Measurements from ENCODE around the gene KLHDC4. TPM values are rescaled to one million over a fixed set of nuclear protein-coding genes. Genes with fewer than 3 reads are reported as not detected.
A peak's percentile ranks its signal among the peaks of the same experiment; 100 is the strongest.
"Not testable (repeated sequence)": the region's sequence is repeated elsewhere in the genome, so short reads cannot be mapped to it uniquely, and the experiment has no call there.

KLHDC4 gene
- total RNA-seq, 2 donors from 2014 or later: 71.0 to 188 TPM

- Mint-ChIP-seq H3K9me3 (no peaks in the 10 kb centered on the region), H3K27me3 (no peaks in the 10 kb centered on the region), H3K4me3 (no peak overlapping the region), H3K27ac (no peak overlapping the region), H3K4me1 (ENCODE audit: low read depth in 2 of 2) (peaks cover 0 to 3% of the 10 kb centered on the region in 2 donors), H3K36me3 (no peaks in the 10 kb centered on the region)
- ATAC-seq (no peak), DNase-seq (ENCODE audit: low spot score) (no peak)
Measured at GRCh38 chr16:87689956-87690465, 75.8 kb downstream of the KLHDC4 start.

- H3K4me3 Mint-ChIP-seq: no peak overlapping the region
- H3K27ac Mint-ChIP-seq: no peak overlapping the region
- no peaks in the 10 kb centered on the region for H3K36me3 Mint-ChIP-seq
- no peak for ATAC-seq
- H3K27me3 Mint-ChIP-seq: no peaks in the 10 kb centered on the region
- no peaks in the 10 kb centered on the region for H3K9me3 Mint-ChIP-seq
- peaks cover 0 to 3% of the 10 kb centered on the region in 2 donors for H3K4me1 Mint-ChIP-seq (ENCODE audit: low read depth in 2 of 2)
- no peak for DNase-seq (ENCODE audit: low spot score)
Measured at GRCh38 chr16:87688876-87689815, 76.6 kb downstream of the KLHDC4 start.

- Mint-ChIP-seq H3K27me3 (no peaks in the 10 kb centered on the region), H3K4me3 (no peak overlapping the region), H3K36me3 (no peaks in the 10 kb centered on the region), H3K4me1 (ENCODE audit: low read depth in 2 of 2) (peaks cover 0 to 3% of the 10 kb centered on the region in 2 donors), H3K9me3 (no peaks in the 10 kb centered on the region), H3K27ac (no peak overlapping the region)
- no peak for ATAC-seq
- no peak for DNase-seq (ENCODE audit: low spot score)
Measured at GRCh38 chr16:87687998-87688529, 77.7 kb downstream of the KLHDC4 start.

GRCh38 chr16:87687126-87687910 lies 78.5 kb downstream of the KLHDC4 start:
- no peak for ATAC-seq
- H3K4me1 Mint-ChIP-seq (ENCODE audit: low read depth in 2 of 2): peaks cover under 1 to 5% of the 10 kb centered on the region in 2 donors
- DNase-seq (ENCODE audit: low spot score): no peak
- no peak overlapping the region for H3K4me3 Mint-ChIP-seq
- H3K27ac Mint-ChIP-seq: no peak overlapping the region
- no peaks in the 10 kb centered on the region for H3K9me3 Mint-ChIP-seq
- no peaks in the 10 kb centered on the region for H3K36me3 Mint-ChIP-seq
- no peaks in the 10 kb centered on the region for H3K27me3 Mint-ChIP-seq

GRCh38 chr16:87686697-87687096 lies 79.1 kb downstream of the KLHDC4 start:
- ATAC-seq: no peak
- Mint-ChIP-seq H3K27me3 (no peaks in the 10 kb centered on the region), H3K27ac (no peak overlapping the region), H3K4me1 (ENCODE audit: low read depth in 2 of 2) (peaks cover 5 to 9% of the 10 kb centered on the region in 2 donors), H3K36me3 (no peaks in the 10 kb centered on the region), H3K9me3 (no peaks in the 10 kb centered on the region), H3K4me3 (no peak overlapping the region)
- DNase-seq (ENCODE audit: low spot score): no peak

- H3K4me1 Mint-ChIP-seq (ENCODE audit: low read depth in 2 of 2): peaks cover 9 to 10% of the 10 kb centered on the region in 2 donors
- no peaks in the 10 kb centered on the region for H3K27me3 Mint-ChIP-seq
- H3K36me3 Mint-ChIP-seq: no peaks in the 10 kb centered on the region
- H3K9me3 Mint-ChIP-seq: no peaks in the 10 kb centered on the region
- H3K4me3 Mint-ChIP-seq: no peak overlapping the region
- no peak overlapping the region for H3K27ac Mint-ChIP-seq
- ATAC-seq: no peak
- no peak for DNase-seq (ENCODE audit: low spot score)
Measured at GRCh38 chr16:87685766-87686165, 80.0 kb downstream of the KLHDC4 start.

GRCh38 chr16:87685405-87685755 lies 80.4 kb downstream of the KLHDC4 start:
- peaks cover 12 to 13% of the 10 kb centered on the region in 2 donors for H3K4me1 Mint-ChIP-seq (ENCODE audit: low read depth in 2 of 2)
- H3K36me3 Mint-ChIP-seq: no peaks in the 10 kb centered on the region
- H3K27ac Mint-ChIP-seq: no peak overlapping the region
- ATAC-seq: no peak
- H3K9me3 Mint-ChIP-seq: no peaks in the 10 kb centered on the region
- H3K27me3 Mint-ChIP-seq: no peaks in the 10 kb centered on the region
- H3K4me3 Mint-ChIP-seq: no peak overlapping the region
- no peak for DNase-seq (ENCODE audit: low spot score)

GRCh38 chr16:87684711-87685404 lies 80.9 kb downstream of the KLHDC4 start:
- Mint-ChIP-seq H3K4me1 (ENCODE audit: low read depth in 2 of 2) (peaks cover 12 to 13% of the 10 kb centered on the region in 2 donors), H3K27ac (no peak overlapping the region), H3K27me3 (no peaks in the 10 kb centered on the region), H3K4me3 (no peak overlapping the region), H3K36me3 (no peaks in the 10 kb centered on the region), H3K9me3 (no peaks in the 10 kb centered on the region)
- ATAC-seq: no peak
- no peak for DNase-seq (ENCODE audit: low spot score)

- no peak overlapping the region for H3K27ac Mint-ChIP-seq
- H3K4me1 Mint-ChIP-seq (ENCODE audit: low read depth in 2 of 2): peaks cover 12 to 13% of the 10 kb centered on the region in 2 donors
- H3K36me3 Mint-ChIP-seq: no peaks in the 10 kb centered on the region
- no peak overlapping the region for H3K4me3 Mint-ChIP-seq
- DNase-seq (ENCODE audit: low spot score): no peak
- no peak for ATAC-seq
- H3K9me3 Mint-ChIP-seq: no peaks in the 10 kb centered on the region
- no peaks in the 10 kb centered on the region for H3K27me3 Mint-ChIP-seq
Measured at GRCh38 chr16:87684106-87684677, 81.6 kb downstream of the KLHDC4 start.

GRCh38 chr16:87682852-87683399 lies 82.9 kb downstream of the KLHDC4 start:
- H3K4me1 Mint-ChIP-seq (ENCODE audit: low read depth in 2 of 2): peaks cover 12 to 13% of the 10 kb centered on the region in 2 donors
- H3K27ac Mint-ChIP-seq: no peak overlapping the region
- no peak for ATAC-seq
- no peaks in the 10 kb centered on the region for H3K36me3 Mint-ChIP-seq
- DNase-seq (ENCODE audit: low spot score): no peak
- H3K9me3 Mint-ChIP-seq: no peaks in the 10 kb centered on the region
- H3K4me3 Mint-ChIP-seq: no peak overlapping the region
- H3K27me3 Mint-ChIP-seq: no peaks in the 10 kb centered on the region

GRCh38 chr16:87681981-87682570 lies 83.7 kb downstream of the KLHDC4 start:
- Mint-ChIP-seq H3K4me3 (peak overlapping the region; percentile 4), H3K27me3 (no peaks in the 10 kb centered on the region)

GRCh38 chr16:87681051-87681602 lies 84.7 kb downstream of the KLHDC4 start:
- not testable (repeated sequence) for H3K27me3 Mint-ChIP-seq

More at GRCh38 chr16:87681981-87682570, 83.7 kb downstream of the KLHDC4 start:
- Mint-ChIP-seq H3K4me1 (ENCODE audit: low read depth in 2 of 2) (peaks cover 12 to 13% of the 10 kb centered on the region in 2 donors), H3K9me3 (no peaks in the 10 kb centered on the region), H3K27ac (no peak overlapping the region), H3K36me3 (no peaks in the 10 kb centered on the region)
- no peak for DNase-seq (ENCODE audit: low spot score)
- peak; percentile 47 to 80 for ATAC-seq

More at GRCh38 chr16:87681051-87681602, 84.7 kb downstream of the KLHDC4 start:
- H3K9me3 Mint-ChIP-seq; ATAC-seq; H3K36me3 Mint-ChIP-seq; DNase-seq (ENCODE audit: low spot score): not testable (repeated sequence)
- peak overlapping the region; percentile 28 for H3K4me3 Mint-ChIP-seq
- H3K27ac Mint-ChIP-seq: peak overlapping the region; percentile 25 to 81
- peaks cover 12 to 13% of the 10 kb centered on the region in 2 donors for H3K4me1 Mint-ChIP-seq (ENCODE audit: low read depth in 2 of 2)
